ENCODE measurements around the gene ANKRD17. TPM values are rescaled to one million over a fixed set of nuclear protein-coding genes. Genes with fewer than 3 reads are reported as not detected.

Gene ANKRD17
- total and polyA plus RNA-seq, 2 of the 4 experiments (the other 2 are of a cell fraction): 28.5 to 75.3 TPM

DNA sequence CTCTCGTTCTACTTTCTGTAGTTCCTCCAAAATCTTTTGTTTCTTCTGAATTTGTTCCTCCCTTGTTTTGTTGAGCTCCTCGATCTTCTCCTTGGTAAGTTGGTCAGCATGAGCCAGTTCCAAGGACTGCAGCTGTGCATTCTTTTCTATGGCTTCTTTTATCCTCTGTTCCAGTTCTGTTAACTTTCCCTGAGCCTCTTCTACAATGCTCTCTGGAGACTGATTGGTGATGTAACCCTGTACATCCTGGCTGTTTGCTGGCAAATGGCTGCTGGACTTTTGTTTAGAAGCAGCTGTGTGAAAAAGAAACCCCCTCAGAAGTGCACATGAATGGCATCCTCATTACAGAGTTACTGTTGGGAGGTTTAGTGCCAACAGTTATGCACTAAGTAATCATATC, 118.6 kb downstream of the ANKRD17 start:
- no peak overlapping the region for H3K18ac ChIP-seq (ENCODE audit: low read depth, low read length)
- H4K91ac ChIP-seq (ENCODE audit: insufficient read depth, low read depth, low read length): no peak overlapping the region
- TF ChIP-seq SMC3 (IDR thresholded peaks at IDR 0.05; ENCODE audit: low read depth, low read length): no peak
- TF ChIP-seq MAZ (IDR thresholded peaks at IDR 0.05; ENCODE audit: borderline replicate concordance, low read depth, low read length): no peak
- TF ChIP-seq FOS (IDR thresholded peaks at IDR 0.05; ENCODE audit: low read depth, low read length): no peak
- TF ChIP-seq BHLHE40 (IDR thresholded peaks at IDR 0.05; ENCODE audit: low read depth, low read length): no peak
- no peak for TF ChIP-seq RCOR1 (IDR thresholded peaks at IDR 0.05; ENCODE audit: insufficient replicate concordance, low read length)
- TF ChIP-seq RFX5 (IDR thresholded peaks at IDR 0.05; ENCODE audit: low read depth, low read length): no peak
- no peak for TF ChIP-seq CHD1 (IDR thresholded peaks at IDR 0.05; ENCODE audit: low read depth, low read length)
- TF ChIP-seq MXI1 (IDR thresholded peaks at IDR 0.05; ENCODE audit: borderline replicate concordance, low read depth, low read length): no peak
- TF ChIP-seq, protein P1, sequence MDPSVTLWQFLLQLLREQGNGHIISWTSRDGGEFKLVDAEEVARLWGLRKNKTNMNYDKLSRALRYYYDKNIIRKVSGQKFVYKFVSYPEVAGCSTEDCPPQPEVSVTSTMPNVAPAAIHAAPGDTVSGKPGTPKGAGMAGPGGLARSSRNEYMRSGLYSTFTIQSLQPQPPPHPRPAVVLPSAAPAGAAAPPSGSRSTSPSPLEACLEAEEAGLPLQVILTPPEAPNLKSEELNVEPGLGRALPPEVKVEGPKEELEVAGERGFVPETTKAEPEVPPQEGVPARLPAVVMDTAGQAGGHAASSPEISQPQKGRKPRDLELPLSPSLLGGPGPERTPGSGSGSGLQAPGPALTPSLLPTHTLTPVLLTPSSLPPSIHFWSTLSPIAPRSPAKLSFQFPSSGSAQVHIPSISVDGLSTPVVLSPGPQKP (IDR thresholded peaks at IDR 0.05; ENCODE audit: borderline replicate concordance, low read depth, low read length): no peak
- TF ChIP-seq, protein P2, sequence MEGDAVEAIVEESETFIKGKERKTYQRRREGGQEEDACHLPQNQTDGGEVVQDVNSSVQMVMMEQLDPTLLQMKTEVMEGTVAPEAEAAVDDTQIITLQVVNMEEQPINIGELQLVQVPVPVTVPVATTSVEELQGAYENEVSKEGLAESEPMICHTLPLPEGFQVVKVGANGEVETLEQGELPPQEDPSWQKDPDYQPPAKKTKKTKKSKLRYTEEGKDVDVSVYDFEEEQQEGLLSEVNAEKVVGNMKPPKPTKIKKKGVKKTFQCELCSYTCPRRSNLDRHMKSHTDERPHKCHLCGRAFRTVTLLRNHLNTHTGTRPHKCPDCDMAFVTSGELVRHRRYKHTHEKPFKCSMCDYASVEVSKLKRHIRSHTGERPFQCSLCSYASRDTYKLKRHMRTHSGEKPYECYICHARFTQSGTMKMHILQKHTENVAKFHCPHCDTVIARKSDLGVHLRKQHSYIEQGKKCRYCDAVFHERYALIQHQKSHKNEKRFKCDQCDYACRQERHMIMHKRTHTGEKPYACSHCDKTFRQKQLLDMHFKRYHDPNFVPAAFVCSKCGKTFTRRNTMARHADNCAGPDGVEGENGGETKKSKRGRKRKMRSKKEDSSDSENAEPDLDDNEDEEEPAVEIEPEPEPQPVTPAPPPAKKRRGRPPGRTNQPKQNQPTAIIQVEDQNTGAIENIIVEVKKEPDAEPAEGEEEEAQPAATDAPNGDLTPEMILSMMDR (conservative IDR thresholded peaks at IDR 0.05; ENCODE audit: low read depth, low read length): no peak
- TF ChIP-seq POLR2A (IDR thresholded peaks at IDR 0.05; ENCODE audit: low read depth, low read length): no peak
- in situ Hi-C loops (cut with MboI; ENCODE audit: low sequenced_read_pairs) (loop anchor here (10.0 kb wide), 1 partner anchor 115 kb away; the partner anchor contains the start of gene ANKRD17), dilution Hi-C loops (cut with HindIII; ENCODE audit: low sequenced_read_pairs, unreplicated experiment) (no loop called here), intact Hi-C loops (cut with micrococcal nuclease) (loop anchor here (5.0 kb wide), 1 partner anchor 117 kb away; the partner anchor contains the start of gene ANKRD17)
- POLR2A ChIA-PET (ENCODE audit: unreplicated experiment): interaction anchor here (0.6 kb wide), 1 partner anchor 134 kb away, joined by 4 read pairs; no protein-coding TSS in a partner anchor
- 100% methylated on average over 1 of the region's 2 CpGs; no CpG with 5 or more reads in 1 of the 2 experiments for WGBS, 2 experiments (ENCODE audit: extremely low coverage in 2 of 2, insufficient read length in 1 of 2)
- no peak overlapping the region for H2BK120ac ChIP-seq (ENCODE audit: low read depth, low read length)
- H3K27ac ChIP-seq (ENCODE audit: insufficient read depth, low read length): no peak overlapping the region
- H2BK15ac ChIP-seq (ENCODE audit: low read depth, low read length): no peak overlapping the region
- no peak overlapping the region for H3K9ac ChIP-seq (ENCODE audit: low read depth, low read length)
- H4K5ac ChIP-seq (ENCODE audit: low read depth, low read length): no peak overlapping the region
- peaks cover 26% of the 10 kb centered on the region for H3K36me3 ChIP-seq (ENCODE audit: control insufficient read depth, insufficient read depth, low read length)
- no peak overlapping the region for H2AK9ac ChIP-seq (replicated peaks; ENCODE audit: low read depth, low read length, poor library complexity)
- no peaks in the 10 kb centered on the region for H3K4me1 ChIP-seq (ENCODE audit: control insufficient read depth, insufficient read depth, low read length)
- H3K4ac ChIP-seq (ENCODE audit: low read depth, low read length): no peak overlapping the region
- H2AK5ac ChIP-seq (ENCODE audit: low read depth, low read length): no peak overlapping the region
- H3K79me1 ChIP-seq (ENCODE audit: low read depth in 1 of 2, low read length in 2 of 2): peaks cover 25 to 27% of the 10 kb centered on the region in 2 experiments
- H3K9me1 ChIP-seq (ENCODE audit: insufficient read depth, low read length): no peaks in the 10 kb centered on the region
- CTCF ChIA-PET: interaction anchor here (0.5 kb wide), 1 partner anchor 553 kb away, joined by 3 read pairs; no protein-coding TSS in a partner anchor
- no peak overlapping the region for H2BK5ac ChIP-seq (ENCODE audit: low read depth, low read length, poor library complexity, severe bottlenecking)
- H3K23ac ChIP-seq (ENCODE audit: low read depth, low read length): no peak overlapping the region
- H3K9me3 ChIP-seq (ENCODE audit: control insufficient read depth, insufficient read depth, low read length): no peaks in the 10 kb centered on the region
- ATAC-seq (ENCODE audit: low read depth) (peak; percentile 63), DNase-seq (peak; percentile 31)
- no TSS peak for BruUV-seq (replicated peaks)
- no peak overlapping the region for H4K8ac ChIP-seq (ENCODE audit: low read depth in 2 of 2, low read length in 2 of 2)
- H3K27me3 ChIP-seq (ENCODE audit: control insufficient read depth, insufficient read depth, low read length): no peaks in the 10 kb centered on the region
- H3K4me3 ChIP-seq (ENCODE audit: insufficient read depth, low read depth, low read length): no peak overlapping the region
- H3K4me2 ChIP-seq (ENCODE audit: low read depth, low read length): no peak overlapping the region
- no peak overlapping the region for H2AFZ ChIP-seq (replicated peaks; ENCODE audit: low read length, poor library complexity)
- H2BK20ac ChIP-seq (ENCODE audit: low read depth, low read length): no peak overlapping the region
- H3K56ac ChIP-seq (ENCODE audit: extremely low read depth, insufficient read depth, low read length): no peak overlapping the region
- no peak overlapping the region for H3K14ac ChIP-seq (replicated peaks; ENCODE audit: low read depth, low read length)
- H4K20me1 ChIP-seq (ENCODE audit: insufficient read depth, low read length): peaks cover 2% of the 10 kb centered on the region; the same call in 1 of the 2 replicates

Measured in IMR-90 (cell line).